Immature natural killer cell (primary cell): Measurements from ENCODE around the gene SCMH1. TPM values are rescaled to one million over a fixed set of nuclear protein-coding genes. Genes with fewer than 3 reads are reported as not detected.

ENCODE experiments used
- DNase-seq, 3 donors: peaks; one replicate each; pipeline ENCODE4 v3.0.0; 2022; ENCODE audit warnings: mixed read lengths in 1 of 3
- H3K27ac Mint-ChIP-seq, 6 donors: one replicate each; pipeline ENCODE4 v1.8.0; 2020; ENCODE audit warnings: mixed read lengths in 6 of 6, mild to moderate bottlenecking in 5 of 6, inconsistent platforms in 4 of 6, moderate library complexity in 3 of 6
- H3K27me3 Mint-ChIP-seq, 3 donors: one replicate each; pipeline ENCODE4 v1.8.0; 2020 to 2021; ENCODE audit warnings: low read depth in 3 of 3, mild to moderate bottlenecking in 3 of 3, mixed read lengths in 3 of 3, moderate library complexity in 3 of 3, inconsistent platforms in 1 of 3
- H3K36me3 Mint-ChIP-seq, 3 donors: one replicate each; pipeline ENCODE4 v1.8.0; 2020; ENCODE audit warnings: mixed read lengths in 3 of 3, inconsistent platforms in 2 of 3, mild to moderate bottlenecking in 2 of 3
- H3K4me1 Mint-ChIP-seq, 2 donors: one replicate each; pipeline ENCODE4 v1.8.0; 2020; ENCODE audit warnings: inconsistent platforms in 2 of 2, mild to moderate bottlenecking in 2 of 2, mixed read lengths in 2 of 2, moderate library complexity in 1 of 2
- H3K4me3 Mint-ChIP-seq, 5 donors: one replicate each; pipeline ENCODE4 v1.8.0; 2020; ENCODE audit warnings: mild to moderate bottlenecking in 5 of 5, mixed read lengths in 5 of 5, inconsistent platforms in 3 of 5, moderate library complexity in 3 of 5
- H3K9me3 Mint-ChIP-seq, 6 donors: one replicate each; pipeline ENCODE4 v1.8.0; 2020; ENCODE audit warnings: mild to moderate bottlenecking in 6 of 6, mixed read lengths in 6 of 6, inconsistent platforms in 4 of 6, moderate library complexity in 3 of 6
- polyA plus RNA-seq, 3 donors: library from polyadenylated mRNA; unstranded; fragments of 300-500 nt; fragmentation: Illumina TruSeq; gene quantifications; one replicate each; pipeline ENCODE4 v1.2.3, GENCODE V29; 2021

SCMH1 gene
- 1 to 10 TPM; 1.3 to 4.8 (median 4.6) TPM for polyA plus RNA-seq

- H3K9me3 Mint-ChIP-seq, result no peaks in the 10 kb centered on the region
- peak within 1 kb of the TSS; percentile 85 to 89 (median 88) for H3K4me3 Mint-ChIP-seq
- peak within 1 kb of the TSS; percentile 65 to 92 (median 90) for H3K27ac Mint-ChIP-seq
- peak; percentile 48 to 52 (median 49) for DNase-seq
- peaks cover 18 to 23% of the 10 kb centered on the region in 2 donors for H3K4me1 Mint-ChIP-seq
- H3K27me3 Mint-ChIP-seq, result peaks cover 1 to 10% (median 7%) of the 10 kb centered on the region in 3 donors
- no peaks in the 10 kb centered on the region for H3K36me3 Mint-ChIP-seq
Measured at GRCh38 chr1:41241749-41242341, at the start of gene SCMH1. Gene SCMH1, minus strand, starts transcription at chr1:41242306. Its CDS starts 56,173 bp downstream, at chr1:41186133.

DNA sequence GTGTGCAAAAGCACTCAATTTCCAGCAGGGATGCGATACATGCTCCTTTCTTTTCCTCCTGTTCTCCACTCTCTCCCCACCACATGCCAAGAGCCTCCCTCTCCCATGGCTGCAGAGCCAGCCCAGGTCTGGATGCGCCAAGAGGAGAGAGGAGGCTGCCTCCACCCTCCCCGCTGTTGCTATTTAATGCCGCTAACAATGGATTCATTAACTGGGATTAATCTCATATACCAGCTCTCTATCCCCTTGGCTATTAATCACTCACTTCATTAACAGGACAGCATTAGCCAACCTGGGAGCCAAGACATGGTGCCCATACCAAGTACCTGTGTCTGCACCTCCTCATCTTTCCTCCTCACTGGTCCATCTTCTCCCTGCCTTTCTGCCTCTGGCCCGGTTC, 49.1 kb upstream of the SCMH1 start:
- DNase-seq, result no peak
- Mint-ChIP-seq H3K27ac (no peak overlapping the region), H3K36me3 (peaks cover 0 to 8% (median 0%) of the 10 kb centered on the region in 3 donors), H3K27me3 (peaks cover 0 to 17% (median 4%) of the 10 kb centered on the region in 3 donors), H3K9me3 (no peaks in the 10 kb centered on the region), H3K4me1 (peaks cover 2 to 11% of the 10 kb centered on the region in 2 donors), H3K4me3 (no peak overlapping the region)

DNA sequence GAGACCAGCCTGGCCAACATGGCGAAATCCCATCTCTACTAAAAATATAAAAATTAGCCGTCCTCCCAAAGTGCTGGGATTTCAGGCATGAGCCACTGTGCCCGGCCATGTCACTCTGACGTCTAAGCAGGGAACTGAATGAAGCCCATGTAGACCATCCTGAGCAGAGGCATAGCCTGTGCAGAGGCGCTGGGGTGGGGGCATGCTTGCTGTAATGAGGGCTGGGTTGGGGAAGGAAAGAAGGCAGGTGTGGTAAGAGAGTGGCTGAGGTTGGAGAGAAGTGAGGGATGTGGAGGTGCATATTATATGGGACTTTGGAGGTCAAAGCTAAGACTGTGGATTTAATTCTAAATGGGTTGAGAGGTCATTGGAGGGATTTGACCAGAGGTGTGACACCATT, 47.1 kb upstream of the SCMH1 start:
- Mint-ChIP-seq H3K36me3 (peaks cover 0 to 4% (median 0%) of the 10 kb centered on the region in 3 donors), H3K27ac (no peak overlapping the region), H3K27me3 (peaks cover 4 to 17% (median 4%) of the 10 kb centered on the region in 3 donors), H3K4me1 (peaks cover 18 to 27% of the 10 kb centered on the region in 2 donors), H3K9me3 (no peaks in the 10 kb centered on the region), H3K4me3 (no peak overlapping the region)
- no peak for DNase-seq

- DNase-seq, result no peak
- Mint-ChIP-seq H3K9me3 (no peaks in the 10 kb centered on the region), H3K4me1 (peaks cover 18 to 28% of the 10 kb centered on the region in 2 donors), H3K4me3 (no peak overlapping the region), H3K27ac (peak overlapping the region in 3 of 6 donors; percentile 15 to 35 (median 27)), H3K36me3 (peaks cover 0 to 4% (median 0%) of the 10 kb centered on the region in 3 donors), H3K27me3 (peaks cover 2 to 20% (median 5%) of the 10 kb centered on the region in 3 donors)
Measured at GRCh38 chr1:41286992-41287391, 44.9 kb upstream of the SCMH1 start.

DNA sequence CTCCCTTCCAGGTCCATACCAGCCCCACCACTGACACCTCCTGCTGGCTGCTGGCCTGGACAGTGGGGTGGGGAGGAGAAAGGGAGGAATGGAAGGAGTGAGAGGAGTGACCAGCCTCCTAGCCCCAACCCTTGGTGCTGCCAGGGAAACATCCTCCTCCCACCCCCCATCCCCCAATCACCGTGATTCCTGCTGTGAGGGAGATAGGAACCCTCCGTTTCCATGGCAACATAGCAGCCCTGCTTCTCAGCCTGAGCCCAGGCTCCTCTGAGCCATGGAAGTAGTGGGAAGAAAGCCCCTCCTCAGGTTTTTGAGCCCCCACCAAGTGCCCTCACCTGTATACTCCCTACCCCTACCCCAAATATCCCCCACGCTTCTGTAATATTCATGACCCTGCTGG, 44.4 kb upstream of the SCMH1 start:
- no peak for DNase-seq
- Mint-ChIP-seq H3K4me3 (no peak overlapping the region), H3K36me3 (peaks cover 0 to 4% (median 0%) of the 10 kb centered on the region in 3 donors), H3K27ac (peak overlapping the region in 1 of 6 donors; percentile 35), H3K4me1 (peaks cover 18 to 28% of the 10 kb centered on the region in 2 donors), H3K9me3 (no peaks in the 10 kb centered on the region), H3K27me3 (peaks cover 2 to 20% (median 5%) of the 10 kb centered on the region in 3 donors)

DNA sequence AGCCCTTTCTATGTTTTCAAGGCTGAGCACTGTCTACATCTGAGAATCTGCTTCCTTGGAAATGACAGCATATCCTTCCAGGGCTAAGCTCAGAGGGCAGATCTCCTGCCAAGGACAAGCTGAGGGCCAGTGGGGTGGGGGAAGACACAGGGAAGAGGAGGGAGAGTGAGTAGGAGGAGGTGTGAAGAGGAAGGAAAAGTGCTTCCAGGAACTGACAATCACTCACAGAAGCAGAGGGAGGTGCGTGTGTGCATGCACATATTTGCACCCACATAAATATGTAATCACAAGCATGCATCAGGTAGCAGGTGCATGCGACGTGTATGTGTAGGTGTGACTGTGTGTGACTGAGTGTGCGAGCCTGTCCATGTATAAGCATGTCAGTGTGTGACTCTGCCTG, 43.7 kb upstream of the SCMH1 start:
- H3K27ac Mint-ChIP-seq, result peak overlapping the region in 5 of 6 donors; percentile 17 to 68 (median 49)
- H3K4me1 Mint-ChIP-seq, result peaks cover 18 to 28% of the 10 kb centered on the region in 2 donors
- no peak for DNase-seq
- peak overlapping the region in 4 of 5 donors; percentile 48 to 66 (median 59) for H3K4me3 Mint-ChIP-seq
- H3K9me3 Mint-ChIP-seq, result no peaks in the 10 kb centered on the region
- peaks cover 0 to 4% (median 0%) of the 10 kb centered on the region in 3 donors for H3K36me3 Mint-ChIP-seq
- H3K27me3 Mint-ChIP-seq, result peaks cover 2 to 18% (median 7%) of the 10 kb centered on the region in 3 donors

DNA sequence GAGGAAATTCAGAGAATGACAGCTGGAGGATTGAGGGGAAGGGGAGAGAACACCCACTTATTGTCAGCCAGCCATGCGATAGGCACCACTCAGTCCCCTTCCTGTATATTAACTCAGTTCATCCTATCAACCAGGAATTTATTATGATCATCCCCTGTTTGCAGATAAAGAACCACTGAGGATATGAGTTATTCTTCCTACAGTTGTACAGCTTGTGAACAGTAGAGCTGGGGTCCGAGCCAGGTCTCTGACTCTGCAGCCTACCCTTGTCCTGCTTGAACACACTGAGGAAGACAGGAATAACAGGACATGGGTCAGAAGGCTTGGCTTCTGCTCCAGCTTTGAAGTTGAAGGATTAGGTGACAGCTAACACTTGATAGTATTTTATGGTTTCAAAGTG, 42.0 kb upstream of the SCMH1 start:
- H3K36me3 Mint-ChIP-seq, result peaks cover 0 to 4% (median 0%) of the 10 kb centered on the region in 3 donors
- no peaks in the 10 kb centered on the region for H3K9me3 Mint-ChIP-seq
- no peak for DNase-seq
- peaks cover 18 to 28% of the 10 kb centered on the region in 2 donors for H3K4me1 Mint-ChIP-seq
- no peak overlapping the region for H3K4me3 Mint-ChIP-seq
- H3K27me3 Mint-ChIP-seq, result peaks cover 2 to 7% (median 5%) of the 10 kb centered on the region in 3 donors
- H3K27ac Mint-ChIP-seq, result no peak overlapping the region

GRCh38 chr1:41282679-41283317, 40.7 kb upstream of the SCMH1 start:
- H3K27me3 Mint-ChIP-seq, result peaks cover 2 to 7% (median 3%) of the 10 kb centered on the region in 3 donors
- H3K4me1 Mint-ChIP-seq, result peaks cover 18 to 28% of the 10 kb centered on the region in 2 donors
- H3K9me3 Mint-ChIP-seq, result no peaks in the 10 kb centered on the region
- H3K36me3 Mint-ChIP-seq, result peaks cover 0 to 2% (median 0%) of the 10 kb centered on the region in 3 donors
- DNase-seq, result peak; percentile 39 to 50 (median 49)
- peak overlapping the region in 1 of 6 donors; percentile 61 for H3K27ac Mint-ChIP-seq
- no peak overlapping the region for H3K4me3 Mint-ChIP-seq

DNA sequence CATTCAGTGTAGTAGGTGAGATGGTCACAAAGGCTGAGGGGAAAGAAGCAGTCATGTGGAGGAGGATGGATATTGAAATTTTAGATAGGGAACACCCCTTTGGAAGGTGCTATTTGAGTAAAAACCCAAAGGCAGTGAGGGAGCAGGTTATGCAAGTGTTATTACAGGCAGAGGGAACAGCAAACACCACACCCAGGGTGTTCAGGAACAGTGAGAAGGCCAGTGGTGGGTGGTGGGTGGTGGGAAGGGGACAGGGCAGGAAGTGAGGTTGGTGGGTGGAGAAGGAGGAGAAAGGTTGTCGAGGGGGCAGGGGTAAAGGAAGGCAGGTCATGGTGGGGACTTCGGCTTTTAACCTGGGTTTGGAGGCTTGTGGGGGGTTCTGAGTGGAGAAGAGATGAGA, 39.2 kb upstream of the SCMH1 start:
- peaks cover 18% of the 10 kb centered on the region in 2 donors for H3K4me1 Mint-ChIP-seq
- H3K9me3 Mint-ChIP-seq, result no peaks in the 10 kb centered on the region
- H3K27ac Mint-ChIP-seq, result no peak overlapping the region
- H3K27me3 Mint-ChIP-seq, result peaks cover 2 to 7% (median 5%) of the 10 kb centered on the region in 3 donors
- no peaks in the 10 kb centered on the region for H3K36me3 Mint-ChIP-seq
- DNase-seq, result no peak
- no peak overlapping the region for H3K4me3 Mint-ChIP-seq

- Mint-ChIP-seq H3K27me3 (peaks cover 2 to 7% (median 5%) of the 10 kb centered on the region in 3 donors), H3K36me3 (no peaks in the 10 kb centered on the region)
Measured at GRCh38 chr1:41280202-41281032, 38.3 kb upstream of the SCMH1 start.

DNA sequence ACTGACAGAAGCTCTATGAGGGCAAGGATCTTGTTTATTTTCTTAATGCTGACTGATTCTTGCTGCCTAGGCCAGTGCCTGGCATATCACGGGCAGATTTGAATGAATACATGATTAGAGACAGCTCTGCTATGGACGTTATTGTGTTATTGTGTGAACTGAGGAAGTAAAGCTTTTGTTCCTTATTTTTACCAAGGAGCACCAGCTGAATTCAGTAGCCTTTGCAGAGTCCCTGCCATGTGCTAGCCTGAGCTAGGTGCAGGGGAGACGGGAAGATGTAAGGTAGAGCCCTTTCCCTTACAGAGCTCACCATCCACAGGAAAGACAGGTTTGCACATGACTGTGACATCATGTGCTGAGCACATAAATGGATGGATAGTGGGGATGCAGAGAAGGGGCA, 36.0 kb upstream of the SCMH1 start:
- Mint-ChIP-seq H3K9me3 (no peaks in the 10 kb centered on the region), H3K27ac (no peak overlapping the region), H3K36me3 (no peaks in the 10 kb centered on the region), H3K27me3 (peaks cover 3 to 9% (median 4%) of the 10 kb centered on the region in 3 donors), H3K4me3 (no peak overlapping the region), H3K4me1 (peaks cover 0 to 1% of the 10 kb centered on the region in 2 donors)
- no peak for DNase-seq

More at GRCh38 chr1:41280202-41281032, 38.3 kb upstream of the SCMH1 start:
- DNase-seq, result no peak
- Mint-ChIP-seq H3K9me3 (no peaks in the 10 kb centered on the region), H3K4me1 (peaks cover 9% of the 10 kb centered on the region in 2 donors), H3K4me3 (no peak overlapping the region), H3K27ac (no peak overlapping the region)

GRCh38 chr1:41277371-41277975, 35.4 kb upstream of the SCMH1 start:
- Mint-ChIP-seq H3K36me3 (no peaks in the 10 kb centered on the region), H3K4me1 (no peaks in the 10 kb centered on the region), H3K27me3 (peaks cover 1 to 6% (median 4%) of the 10 kb centered on the region in 3 donors), H3K9me3 (no peaks in the 10 kb centered on the region), H3K4me3 (no peak overlapping the region), H3K27ac (no peak overlapping the region)
- no peak for DNase-seq

GRCh38 chr1:41275831-41276230, 33.7 kb upstream of the SCMH1 start:
- no peaks in the 10 kb centered on the region for H3K9me3 Mint-ChIP-seq
- peaks cover 0 to 6% (median 5%) of the 10 kb centered on the region in 3 donors for H3K27me3 Mint-ChIP-seq
- H3K27ac Mint-ChIP-seq, result no peak overlapping the region

More at GRCh38 chr1:41275831-41276230, 33.7 kb upstream of the SCMH1 start:
- H3K4me1 Mint-ChIP-seq, result no peaks in the 10 kb centered on the region
- H3K4me3 Mint-ChIP-seq, result no peak overlapping the region
- no peaks in the 10 kb centered on the region for H3K36me3 Mint-ChIP-seq
- DNase-seq, result no peak
